Nephron progenitor cell (in vitro differentiated cells): ENCODE measurements around the gene SCN4A.

Experiments
- DNase-seq: peaks from one replicate; pipeline ENCODE4 v3.0.0; 2021
- H3K27ac Mint-ChIP-seq: 2 replicates; pipeline ENCODE4 v1.8.0; 2021; ENCODE audit warnings: mild to moderate bottlenecking, moderate library complexity, mixed read lengths
- H3K27me3 Mint-ChIP-seq: 2 replicates; pipeline ENCODE4 v1.8.0; 2021; ENCODE audit warnings: mild to moderate bottlenecking, low read depth, mixed read lengths; ENCODE audit not compliant: poor library complexity
- H3K36me3 Mint-ChIP-seq: 2 replicates; pipeline ENCODE4 v1.8.0; 2021; ENCODE audit warnings: low read depth, mixed read lengths
- H3K4me1 Mint-ChIP-seq: 2 replicates; pipeline ENCODE4 v1.8.0; 2021; ENCODE audit warnings: mixed read lengths
- H3K4me3 Mint-ChIP-seq: 2 replicates; pipeline ENCODE4 v1.8.0; 2021; ENCODE audit warnings: mild to moderate bottlenecking, moderate library complexity, mixed read lengths
- H3K9me3 Mint-ChIP-seq: 2 replicates; pipeline ENCODE4 v1.8.0; 2021; ENCODE audit warnings: mild to moderate bottlenecking, moderate library complexity, mixed read lengths
- TF ChIP-seq, protein P1 (sequence below): fragments of 200-600 bp; sonication (generic); IDR thresholded peaks from 2 replicates; pipeline ENCODE4 v1.5.0; 2021; ENCODE audit warnings: antibody characterized with exemption

The SCN4A gene

GRCh38 chr17:63998050-63998720 lies 25.5 kb upstream of the SCN4A start, which contains the start of gene PRR29:
TSS of gene PRR29 (plus strand) at chr17:63998351. CDS start at chr17:63998365, 14 bp downstream.
- no peaks in the 10 kb centered on the region for H3K36me3 Mint-ChIP-seq
- peak; percentile 93 for DNase-seq
- peaks cover 10% of the 10 kb centered on the region for H3K4me1 Mint-ChIP-seq
- peak within 1 kb of the TSS; percentile 87 for H3K4me3 Mint-ChIP-seq
- peaks cover 68% of the 10 kb centered on the region for H3K27me3 Mint-ChIP-seq
- TF ChIP-seq, protein P1, sequence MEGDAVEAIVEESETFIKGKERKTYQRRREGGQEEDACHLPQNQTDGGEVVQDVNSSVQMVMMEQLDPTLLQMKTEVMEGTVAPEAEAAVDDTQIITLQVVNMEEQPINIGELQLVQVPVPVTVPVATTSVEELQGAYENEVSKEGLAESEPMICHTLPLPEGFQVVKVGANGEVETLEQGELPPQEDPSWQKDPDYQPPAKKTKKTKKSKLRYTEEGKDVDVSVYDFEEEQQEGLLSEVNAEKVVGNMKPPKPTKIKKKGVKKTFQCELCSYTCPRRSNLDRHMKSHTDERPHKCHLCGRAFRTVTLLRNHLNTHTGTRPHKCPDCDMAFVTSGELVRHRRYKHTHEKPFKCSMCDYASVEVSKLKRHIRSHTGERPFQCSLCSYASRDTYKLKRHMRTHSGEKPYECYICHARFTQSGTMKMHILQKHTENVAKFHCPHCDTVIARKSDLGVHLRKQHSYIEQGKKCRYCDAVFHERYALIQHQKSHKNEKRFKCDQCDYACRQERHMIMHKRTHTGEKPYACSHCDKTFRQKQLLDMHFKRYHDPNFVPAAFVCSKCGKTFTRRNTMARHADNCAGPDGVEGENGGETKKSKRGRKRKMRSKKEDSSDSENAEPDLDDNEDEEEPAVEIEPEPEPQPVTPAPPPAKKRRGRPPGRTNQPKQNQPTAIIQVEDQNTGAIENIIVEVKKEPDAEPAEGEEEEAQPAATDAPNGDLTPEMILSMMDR, result no peak
- no peak within 1 kb of the TSS for H3K27ac Mint-ChIP-seq
- no peaks in the 10 kb centered on the region for H3K9me3 Mint-ChIP-seq

- Mint-ChIP-seq H3K27ac (no peak overlapping the region), H3K9me3 (peaks cover 3% of the 10 kb centered on the region), H3K36me3 (no peaks in the 10 kb centered on the region), H3K4me3 (peak overlapping the region; percentile 87), H3K27me3 (peaks cover 74% of the 10 kb centered on the region), H3K4me1 (peaks cover 10% of the 10 kb centered on the region)
- no peak for DNase-seq
- TF ChIP-seq, protein P1, result no peak
These were observed 24.8 kb upstream of the SCN4A start for GRCh38 chr17:63997341-63998048.

GRCh38 chr17:63996430-63997182 lies 23.9 kb upstream of the SCN4A start:
- H3K4me1 Mint-ChIP-seq, result peaks cover 16% of the 10 kb centered on the region
- TF ChIP-seq, protein P1, result no peak
- no peak overlapping the region for H3K4me3 Mint-ChIP-seq
- DNase-seq, result no peak
- no peaks in the 10 kb centered on the region for H3K36me3 Mint-ChIP-seq
- peaks cover 83% of the 10 kb centered on the region for H3K27me3 Mint-ChIP-seq
- peaks cover 3% of the 10 kb centered on the region for H3K9me3 Mint-ChIP-seq
- no peak overlapping the region for H3K27ac Mint-ChIP-seq

GRCh38 chr17:63995626-63996025 lies 22.9 kb upstream of the SCN4A start:
- peaks cover 23% of the 10 kb centered on the region for H3K4me1 Mint-ChIP-seq
- H3K27ac Mint-ChIP-seq, result no peak overlapping the region
- H3K36me3 Mint-ChIP-seq, result no peaks in the 10 kb centered on the region
- peaks cover 88% of the 10 kb centered on the region for H3K27me3 Mint-ChIP-seq
- H3K9me3 Mint-ChIP-seq, result peaks cover 3% of the 10 kb centered on the region
- H3K4me3 Mint-ChIP-seq, result no peak overlapping the region
- TF ChIP-seq, protein P1, result no peak
- DNase-seq, result no peak

DNA sequence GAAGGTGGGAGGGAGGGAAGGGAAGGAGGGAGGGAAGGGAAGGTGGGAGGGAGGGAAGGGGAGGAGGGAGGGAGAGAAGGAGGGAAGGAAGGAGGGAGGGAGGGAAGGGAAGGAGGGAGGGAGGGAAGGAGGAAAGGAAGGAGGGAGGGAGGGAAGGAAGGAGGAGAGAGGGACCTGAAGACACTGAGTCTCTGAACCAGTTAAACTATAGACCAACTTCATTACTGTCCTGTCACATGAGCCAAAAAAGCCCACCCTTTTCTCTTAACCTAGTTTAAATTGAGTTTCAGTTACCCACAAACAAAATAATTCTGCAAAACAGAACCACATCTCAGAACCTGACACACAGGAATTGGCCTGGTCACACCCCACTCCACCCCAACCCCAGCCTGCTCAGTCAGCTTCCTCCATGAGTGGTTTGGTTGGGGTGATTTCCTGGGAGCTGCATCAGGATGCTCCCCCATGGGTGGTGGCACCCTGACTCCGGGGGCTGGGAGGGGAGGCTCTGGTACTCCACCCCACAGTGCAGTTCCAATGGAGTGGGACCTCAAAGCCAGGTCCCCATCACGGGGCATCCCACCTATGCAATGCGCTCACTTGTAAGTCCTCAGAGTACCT lies 20.8 kb upstream of the SCN4A start:
- TF ChIP-seq, protein P1, result no peak
- peaks cover 76% of the 10 kb centered on the region for H3K27me3 Mint-ChIP-seq
- no peak for DNase-seq
- H3K36me3 Mint-ChIP-seq, result no peaks in the 10 kb centered on the region
- H3K9me3 Mint-ChIP-seq, result peaks cover 3% of the 10 kb centered on the region
- no peak overlapping the region for H3K27ac Mint-ChIP-seq
- peaks cover 43% of the 10 kb centered on the region for H3K4me1 Mint-ChIP-seq
- H3K4me3 Mint-ChIP-seq, result no peak overlapping the region
